Measurements from ENCODE around the gene MSI2.

- TF ChIP-seq EP300 (IDR thresholded peaks at IDR 0.05; ENCODE audit: borderline replicate concordance) (no peak), TAF1 (IDR thresholded peaks at IDR 0.05; ENCODE audit: low read depth) (no peak)
Measured at GRCh38 chr17:57413848-57414651, 157.7 kb downstream of the MSI2 start.

Measured in Ishikawa (cell line).